Measurements from ENCODE around the gene MCF2L.

The MCF2L gene

DNA sequence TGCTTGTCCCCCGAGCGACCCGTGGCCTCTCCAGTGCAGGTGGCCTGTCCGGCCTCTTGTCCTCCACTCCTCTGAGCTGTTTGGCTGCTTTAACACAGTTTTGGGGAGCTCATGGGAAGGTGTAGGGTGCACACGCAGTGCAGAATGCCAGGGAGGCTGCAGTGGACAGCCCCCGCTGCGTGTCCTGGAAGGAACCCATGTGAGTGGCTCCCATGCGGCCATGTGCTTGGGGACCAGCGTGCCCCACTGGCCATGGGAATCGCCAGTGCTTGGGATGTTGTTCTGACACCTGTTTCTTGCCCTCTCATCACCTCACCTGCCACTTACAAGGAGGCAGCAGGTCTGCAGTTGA lies 114.0 kb downstream of the MCF2L start:
- no peak overlapping the region for H3K27ac ChIP-seq (ENCODE audit: low read depth, low read length)

GRCh38 chr13:113083402-113084061 lies 114.5 kb downstream of the MCF2L start:
- no peak overlapping the region for H3K4me3 ChIP-seq (ENCODE audit: low read depth in 1 of 5, low read length in 5 of 5)
- H3K27me3 ChIP-seq (ENCODE audit: control insufficient read depth in 5 of 5, insufficient read depth in 4 of 5, low read length in 5 of 5) = peaks cover 0 to 14% (median 8%) of the 10 kb centered on the region in 5 donors
- H3K4me1 ChIP-seq (ENCODE audit: control insufficient read depth in 5 of 5, insufficient read depth in 5 of 5, low read length in 5 of 5) = peaks cover 0 to 4% (median 0%) of the 10 kb centered on the region in 5 donors
- no peaks in the 10 kb centered on the region for H3K9me3 ChIP-seq (ENCODE audit: control insufficient read depth in 5 of 5, low read length in 5 of 5)
- peaks cover 0 to 88% (median 64%) of the 10 kb centered on the region in 5 donors for H3K36me3 ChIP-seq (ENCODE audit: control insufficient read depth in 5 of 5, insufficient read depth in 5 of 5, low read length in 5 of 5)
- H3K9ac ChIP-seq (ENCODE audit: low read length in 5 of 5) = no peak overlapping the region
- H3K27ac ChIP-seq (ENCODE audit: low read depth, low read length) = no peak overlapping the region

More for the DNA sequence above, 114.0 kb downstream of the MCF2L start:
- Histone ChIP-seq H3K27me3 (ENCODE audit: control insufficient read depth in 5 of 5, insufficient read depth in 4 of 5, low read length in 5 of 5) (peaks cover 0 to 16% (median 8%) of the 10 kb centered on the region in 5 donors), H3K4me3 (ENCODE audit: low read depth in 1 of 5, low read length in 5 of 5) (no peak overlapping the region), H3K4me1 (ENCODE audit: control insufficient read depth in 5 of 5, insufficient read depth in 5 of 5, low read length in 5 of 5) (peaks cover 0 to 4% (median 0%) of the 10 kb centered on the region in 5 donors), H3K36me3 (ENCODE audit: control insufficient read depth in 5 of 5, insufficient read depth in 5 of 5, low read length in 5 of 5) (peaks cover 0 to 84% (median 64%) of the 10 kb centered on the region in 5 donors), H3K9me3 (ENCODE audit: control insufficient read depth in 5 of 5, low read length in 5 of 5) (no peaks in the 10 kb centered on the region), H3K9ac (ENCODE audit: low read length in 5 of 5) (no peak overlapping the region)

DNA sequence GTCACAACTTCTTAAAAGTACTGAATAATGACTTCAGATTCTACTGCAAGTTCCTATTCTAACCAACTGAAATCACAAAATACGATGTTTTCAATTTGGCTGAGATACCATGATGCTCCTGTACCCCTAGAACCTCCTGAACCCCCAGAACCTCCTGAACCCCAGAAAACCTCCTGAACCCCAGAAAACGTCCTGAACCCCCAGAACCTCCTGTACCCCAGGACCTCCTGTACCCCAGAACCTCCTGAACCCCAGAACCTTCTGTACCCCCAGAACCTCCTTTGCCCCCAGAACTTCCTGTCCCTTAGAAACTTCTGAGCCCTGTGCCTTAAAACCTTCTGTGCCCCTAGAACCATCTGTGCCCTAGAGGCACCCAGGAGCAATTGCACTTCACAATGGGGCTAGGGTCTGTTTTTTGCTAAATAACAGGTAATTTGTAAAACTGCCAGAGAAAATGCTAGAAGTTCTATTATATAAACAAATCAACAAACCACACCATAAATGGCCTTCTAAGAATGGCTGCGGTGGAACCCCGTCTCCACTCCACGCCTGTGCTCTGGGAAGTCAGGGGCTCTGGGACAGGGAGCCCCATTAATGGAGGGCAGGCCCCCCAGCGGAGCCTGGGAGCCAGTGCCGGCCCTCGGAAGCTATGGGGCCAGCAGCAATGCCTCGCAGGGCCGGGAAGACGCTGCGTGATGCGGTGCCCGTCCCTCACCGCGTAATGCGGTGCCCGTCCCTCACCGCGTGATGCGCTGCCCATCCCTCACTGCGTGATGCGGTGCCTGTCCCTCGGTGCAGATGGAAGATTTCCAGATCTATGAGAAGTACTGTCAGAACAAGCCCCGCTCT lies 115.3 kb downstream of the MCF2L start:
- Histone ChIP-seq H3K36me3 (ENCODE audit: control insufficient read depth in 5 of 5, insufficient read depth in 5 of 5, low read length in 5 of 5) (peaks cover 0 to 85% (median 61%) of the 10 kb centered on the region in 5 donors), H3K9ac (ENCODE audit: low read length in 5 of 5) (no peak overlapping the region), H3K4me1 (ENCODE audit: control insufficient read depth in 5 of 5, insufficient read depth in 5 of 5, low read length in 5 of 5) (peaks cover 0 to 3% (median 0%) of the 10 kb centered on the region in 5 donors), H3K9me3 (ENCODE audit: control insufficient read depth in 5 of 5, low read length in 5 of 5) (no peaks in the 10 kb centered on the region), H3K27ac (ENCODE audit: low read depth, low read length) (no peak overlapping the region), H3K4me3 (ENCODE audit: low read depth in 1 of 5, low read length in 5 of 5) (no peak overlapping the region), H3K27me3 (ENCODE audit: control insufficient read depth in 5 of 5, insufficient read depth in 4 of 5, low read length in 5 of 5) (peaks cover 0 to 13% (median 8%) of the 10 kb centered on the region in 5 donors)

- peaks cover 0 to 3% (median 0%) of the 10 kb centered on the region in 5 donors for H3K4me1 ChIP-seq (ENCODE audit: control insufficient read depth in 5 of 5, insufficient read depth in 5 of 5, low read length in 5 of 5)
- H3K9ac ChIP-seq (ENCODE audit: low read length in 5 of 5) = no peak overlapping the region
- H3K4me3 ChIP-seq (ENCODE audit: low read depth in 1 of 5, low read length in 5 of 5) = no peak overlapping the region
Observed at GRCh38 chr13:113084943-113085540, 116.0 kb downstream of the MCF2L start.

DNA sequence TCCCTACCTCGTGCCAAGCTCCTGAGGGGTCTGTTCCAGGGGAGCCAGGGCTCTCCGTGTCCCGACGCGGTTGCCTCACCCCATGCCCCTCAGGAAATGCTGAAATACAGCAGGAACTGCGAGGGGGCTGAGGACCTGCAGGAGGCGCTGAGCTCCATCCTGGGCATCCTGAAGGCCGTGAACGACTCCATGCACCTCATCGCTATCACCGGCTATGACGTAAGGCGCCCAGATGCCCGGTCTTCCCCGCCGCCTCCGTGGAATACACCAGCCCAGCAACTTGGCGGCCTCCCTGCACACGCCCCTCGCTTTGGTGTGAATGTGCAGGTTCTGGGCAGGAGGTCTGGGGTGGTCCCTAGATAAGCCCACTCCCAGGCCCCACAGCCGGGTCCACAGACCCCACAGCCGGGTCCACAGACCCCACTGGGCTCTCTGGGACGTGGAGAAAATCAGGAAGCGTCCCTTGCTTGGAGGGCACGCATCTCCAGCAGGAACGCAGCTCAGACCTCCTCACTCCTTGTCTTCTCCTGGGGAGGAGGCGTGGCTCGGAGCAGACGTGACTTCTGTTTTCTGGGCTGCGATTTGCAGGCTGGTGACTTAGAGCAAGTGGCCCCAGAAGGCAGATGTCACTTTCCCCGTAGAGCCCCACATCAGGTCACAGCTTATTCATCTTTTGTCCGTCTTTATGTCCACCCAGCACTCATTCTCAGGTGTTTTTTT lies 117.2 kb downstream of the MCF2L start:
- Histone ChIP-seq H3K27me3 (ENCODE audit: control insufficient read depth in 5 of 5, insufficient read depth in 4 of 5, low read length in 5 of 5) (peaks cover 0 to 13% (median 7%) of the 10 kb centered on the region in 5 donors), H3K4me1 (ENCODE audit: control insufficient read depth in 5 of 5, insufficient read depth in 5 of 5, low read length in 5 of 5) (peaks cover 0 to 3% (median 0%) of the 10 kb centered on the region in 5 donors), H3K27ac (ENCODE audit: low read depth, low read length) (no peak overlapping the region), H3K9ac (ENCODE audit: low read length in 5 of 5) (no peak overlapping the region), H3K36me3 (ENCODE audit: control insufficient read depth in 5 of 5, insufficient read depth in 5 of 5, low read length in 5 of 5) (peaks cover 0 to 86% (median 63%) of the 10 kb centered on the region in 5 donors), H3K4me3 (ENCODE audit: low read depth in 1 of 5, low read length in 5 of 5) (no peak overlapping the region), H3K9me3 (ENCODE audit: control insufficient read depth in 5 of 5, low read length in 5 of 5) (no peaks in the 10 kb centered on the region)

More at GRCh38 chr13:113084943-113085540, 116.0 kb downstream of the MCF2L start:
- H3K27me3 ChIP-seq (ENCODE audit: control insufficient read depth in 5 of 5, insufficient read depth in 4 of 5, low read length in 5 of 5) = peaks cover 0 to 13% (median 8%) of the 10 kb centered on the region in 5 donors
- H3K36me3 ChIP-seq (ENCODE audit: control insufficient read depth in 5 of 5, insufficient read depth in 5 of 5, low read length in 5 of 5) = peaks cover 0 to 88% (median 60%) of the 10 kb centered on the region in 5 donors
- H3K27ac ChIP-seq (ENCODE audit: low read depth, low read length) = no peak overlapping the region
- no peaks in the 10 kb centered on the region for H3K9me3 ChIP-seq (ENCODE audit: control insufficient read depth in 5 of 5, low read length in 5 of 5)

DNA sequence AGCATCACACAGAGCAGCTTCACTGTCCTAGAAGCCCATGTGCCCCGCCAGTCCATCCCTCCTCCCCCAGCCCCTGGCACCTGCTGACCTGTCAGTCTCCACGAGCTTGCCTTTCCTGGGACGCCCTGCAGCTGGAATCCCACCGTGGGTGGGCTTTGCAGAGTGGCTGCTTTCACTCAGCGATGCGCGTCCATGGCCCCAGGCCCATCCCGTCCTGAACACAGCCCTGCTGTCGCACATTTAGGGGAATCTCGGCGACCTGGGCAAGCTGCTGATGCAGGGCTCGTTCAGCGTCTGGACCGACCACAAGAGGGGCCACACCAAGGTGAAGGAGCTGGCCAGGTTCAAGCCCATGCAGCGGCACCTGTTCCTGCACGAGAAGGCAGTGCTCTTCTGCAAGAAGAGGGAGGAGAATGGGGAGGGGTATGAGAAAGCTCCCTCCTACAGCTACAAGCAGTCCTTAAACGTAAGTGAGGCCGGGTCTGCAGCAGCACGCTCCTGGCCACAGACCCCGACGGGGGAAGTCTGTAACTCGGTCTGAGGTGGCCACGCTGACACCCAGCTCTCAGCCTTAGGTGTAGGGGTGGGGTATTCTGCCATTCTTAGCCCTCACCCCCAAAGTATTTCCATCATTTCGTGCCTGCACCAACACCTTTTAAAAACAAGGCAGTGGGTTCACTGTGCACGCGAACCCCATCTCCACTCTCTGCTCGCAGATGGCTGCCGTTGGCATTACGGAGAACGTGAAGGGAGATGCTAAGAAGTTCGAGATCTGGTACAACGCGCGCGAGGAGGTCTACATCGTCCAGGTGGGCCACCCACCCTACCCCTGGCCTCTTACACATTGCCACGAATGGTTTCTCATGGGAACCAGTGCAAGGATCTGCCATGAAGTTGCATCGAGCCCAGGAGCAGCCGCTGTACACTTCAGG lies 118.2 kb downstream of the MCF2L start:
- Histone ChIP-seq H3K36me3 (ENCODE audit: control insufficient read depth in 5 of 5, insufficient read depth in 5 of 5, low read length in 5 of 5) (peaks cover 0 to 83% (median 64%) of the 10 kb centered on the region in 5 donors), H3K27me3 (ENCODE audit: control insufficient read depth in 5 of 5, insufficient read depth in 4 of 5, low read length in 5 of 5) (peaks cover 0 to 8% (median 3%) of the 10 kb centered on the region in 5 donors), H3K9me3 (ENCODE audit: control insufficient read depth in 5 of 5, low read length in 5 of 5) (no peaks in the 10 kb centered on the region), H3K27ac (ENCODE audit: low read depth, low read length) (no peak overlapping the region), H3K4me3 (ENCODE audit: low read depth in 1 of 5, low read length in 5 of 5) (no peak overlapping the region), H3K4me1 (ENCODE audit: control insufficient read depth in 5 of 5, insufficient read depth in 5 of 5, low read length in 5 of 5) (peaks cover 0 to 3% (median 0%) of the 10 kb centered on the region in 5 donors), H3K9ac (ENCODE audit: low read length in 5 of 5) (no peak overlapping the region)

DNA sequence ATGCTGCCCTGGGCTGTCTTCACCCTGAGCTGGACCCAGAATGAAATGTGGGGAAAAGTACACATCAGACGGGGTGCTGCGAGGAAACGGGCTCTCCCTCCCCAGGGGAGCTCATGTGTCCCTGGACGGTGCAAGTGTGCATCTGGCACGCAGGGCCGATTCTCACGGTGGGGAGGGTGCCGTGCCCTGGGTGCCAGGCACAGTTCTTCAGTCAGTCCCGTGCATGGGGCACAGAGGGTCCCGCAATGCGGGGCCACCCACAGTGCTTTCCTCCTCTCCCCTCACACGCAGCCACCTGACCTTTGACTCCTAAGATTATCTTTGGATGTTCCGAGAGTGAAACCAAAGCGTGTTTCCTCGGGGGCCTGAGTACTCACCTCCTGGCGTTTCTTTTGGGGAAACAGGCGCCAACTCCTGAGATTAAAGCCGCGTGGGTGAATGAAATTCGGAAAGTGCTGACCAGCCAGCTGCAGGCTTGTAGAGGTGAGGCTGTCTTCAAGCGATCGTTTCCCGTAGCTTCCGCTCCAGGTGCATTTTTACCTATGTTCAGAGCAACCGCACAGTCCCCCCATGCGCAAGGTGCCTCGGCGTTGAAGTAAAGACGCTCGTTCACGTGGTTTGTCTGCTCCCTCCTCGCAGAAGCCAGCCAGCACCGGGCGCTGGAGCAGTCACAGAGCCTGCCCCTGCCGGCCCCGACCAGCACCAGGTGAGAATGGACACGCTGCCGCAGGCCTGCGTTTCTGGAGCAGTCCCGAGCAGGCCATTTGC lies 119.1 kb downstream of the MCF2L start:
- Histone ChIP-seq H3K4me3 (ENCODE audit: low read depth in 1 of 5, low read length in 5 of 5) (no peak overlapping the region), H3K4me1 (ENCODE audit: control insufficient read depth in 5 of 5, insufficient read depth in 5 of 5, low read length in 5 of 5) (peaks cover 0 to 3% (median 0%) of the 10 kb centered on the region in 5 donors), H3K36me3 (ENCODE audit: control insufficient read depth in 5 of 5, insufficient read depth in 5 of 5, low read length in 5 of 5) (peaks cover 0 to 78% (median 56%) of the 10 kb centered on the region in 5 donors), H3K9ac (ENCODE audit: low read length in 5 of 5) (no peak overlapping the region), H3K27me3 (ENCODE audit: control insufficient read depth in 5 of 5, insufficient read depth in 4 of 5, low read length in 5 of 5) (peaks cover 0 to 8% (median 2%) of the 10 kb centered on the region in 5 donors), H3K9me3 (ENCODE audit: control insufficient read depth in 5 of 5, low read length in 5 of 5) (no peaks in the 10 kb centered on the region), H3K27ac (ENCODE audit: low read depth, low read length) (no peak overlapping the region)

GRCh38 chr13:113088691-113089020 lies 119.6 kb downstream of the MCF2L start:
- Histone ChIP-seq H3K4me1 (ENCODE audit: control insufficient read depth in 5 of 5, insufficient read depth in 5 of 5, low read length in 5 of 5) (peaks cover 0 to 2% (median 0%) of the 10 kb centered on the region in 5 donors), H3K9ac (ENCODE audit: low read length in 5 of 5) (no peak overlapping the region), H3K9me3 (ENCODE audit: control insufficient read depth in 5 of 5, low read length in 5 of 5) (no peaks in the 10 kb centered on the region), H3K27me3 (ENCODE audit: control insufficient read depth in 5 of 5, insufficient read depth in 4 of 5, low read length in 5 of 5) (peaks cover 0 to 8% (median 4%) of the 10 kb centered on the region in 5 donors), H3K4me3 (ENCODE audit: low read depth in 1 of 5, low read length in 5 of 5) (no peak overlapping the region), H3K36me3 (ENCODE audit: control insufficient read depth in 5 of 5, insufficient read depth in 5 of 5, low read length in 5 of 5) (peaks cover 0 to 73% (median 53%) of the 10 kb centered on the region in 5 donors), H3K27ac (ENCODE audit: low read depth, low read length) (no peak overlapping the region)

Measured in subcutaneous abdominal adipose tissue (tissue), 5 donors.